ENCODE data around the gene MAP3K4. TPM values are rescaled to one million over a fixed set of nuclear protein-coding genes. Genes with fewer than 3 reads are reported as not detected.
"Not testable (repeated sequence)": the region's sequence is repeated elsewhere in the genome, so short reads cannot be mapped to it uniquely, and the experiment has no call there.

Gene MAP3K4
- total and polyA plus RNA-seq, 2 of the 8 experiments (the other 6 are each of a cell fraction or from before 2014, with no cell fraction given): 16.6 to 51.6 TPM

- H3K9me3 ChIP-seq (ENCODE audit: insufficient read depth in 2 of 2, low read depth in 1 of 2, low read length in 1 of 2); H3K79me1 ChIP-seq (ENCODE audit: low read depth, low read length); POLR2A ChIA-PET (ENCODE audit: partially characterized antibody); H4K8ac ChIP-seq (ENCODE audit: extremely low read depth, insufficient read depth, low read length); H2BK12ac ChIP-seq (ENCODE audit: low read depth, low read length); H3K4ac ChIP-seq (replicated peaks; ENCODE audit: insufficient read length, low read depth, low read length); H4K20me1 ChIP-seq (replicated peaks in 1 of 2; ENCODE audit: control insufficient read depth in 1 of 2, insufficient read depth in 2 of 2, low read length in 2 of 2); H2BK5ac ChIP-seq (ENCODE audit: low read depth, low read length); H3K18ac ChIP-seq (ENCODE audit: extremely low read depth, low read length); H3K23ac ChIP-seq (ENCODE audit: insufficient read length); H3K36me3 ChIP-seq (ENCODE audit: control insufficient read depth in 2 of 4, insufficient read depth in 4 of 4, low read length in 3 of 4); H2AK5ac ChIP-seq (ENCODE audit: low read depth, low read length); H3K27ac ChIP-seq (ENCODE audit: low read depth, low read length); H2BK120ac ChIP-seq (replicated peaks; ENCODE audit: low read depth, low read length); H3K27me3 ChIP-seq (replicated peaks in 1 of 4; ENCODE audit: control insufficient read depth in 3 of 4, extremely low read depth in 1 of 4, insufficient read depth in 3 of 4, low read length in 3 of 4); H4K5ac ChIP-seq (ENCODE audit: insufficient read length, low read depth, low read length); H2BK20ac ChIP-seq (ENCODE audit: low read length); H3K14ac ChIP-seq (ENCODE audit: insufficient read length); H3K4me2 ChIP-seq (ENCODE audit: insufficient read depth in 1 of 2, low read depth in 2 of 2, low read length in 2 of 2); H2AFZ ChIP-seq (ENCODE audit: low read length); H3K23me2 ChIP-seq (ENCODE audit: low read depth, low read length); H3K56ac ChIP-seq (replicated peaks; ENCODE audit: insufficient read length, low read depth, low read length); H2BK15ac ChIP-seq (ENCODE audit: low read length); H3K4me1 ChIP-seq (replicated peaks in 1 of 4; ENCODE audit: control insufficient read depth in 3 of 4, insufficient read depth in 4 of 4, low read length in 3 of 4); H3K4me3 ChIP-seq (ENCODE audit: extremely low read depth in 1 of 4, insufficient read depth in 2 of 4, low read depth in 3 of 4, low read length in 4 of 4); FAIRE-seq; H4K91ac ChIP-seq (replicated peaks; ENCODE audit: insufficient read length, low read length); H3K9ac ChIP-seq (replicated peaks in 1 of 4; ENCODE audit: extremely low read depth in 1 of 4, low read depth in 3 of 4, low read length in 3 of 4); H3K79me2 ChIP-seq (ENCODE audit: control insufficient read depth in 1 of 2, insufficient read depth in 2 of 2, low read length in 2 of 2): not testable (repeated sequence)
- CTCF ChIA-PET (ENCODE audit: partially characterized antibody): interaction anchor here (1.0 to 1.3 kb wide), 2 partner anchors 17 to 19 kb away, joined by 3 to 4 read pairs; no protein-coding TSS in a partner anchor
- peak in 1 of 2 experiments; percentile 6 for DNase-seq (ENCODE audit: low read depth in 1 of 2, low spot score in 2 of 2)
- 87% methylated on average over 4 of the region's 4 CpGs; no CpG with 5 or more reads in 1 of the 2 experiments for WGBS, 2 experiments (ENCODE audit: extremely low coverage in 1 of 2, insufficient coverage in 1 of 2, insufficient read length in 1 of 2, insufficient replicate concordance in 2 of 2, low coverage in 1 of 2, low lambda C conversion rate in 2 of 2, missing lambda C conversion rate in 1 of 2)
Measured at GRCh38 chr6:160975961-160976360, 15.6 kb upstream of the MAP3K4 start.
